T-helper 1 cell (primary cell): ENCODE results near the gene RNF166.
A peak's percentile ranks its signal among the peaks of the same experiment; 100 is the strongest.

Experiments
- DNase-seq, 5 donors: peaks; one replicate each; pipeline ENCODE4 v3.0.0-alpha.2; 2012 to 2020

Gene RNF166

DNA sequence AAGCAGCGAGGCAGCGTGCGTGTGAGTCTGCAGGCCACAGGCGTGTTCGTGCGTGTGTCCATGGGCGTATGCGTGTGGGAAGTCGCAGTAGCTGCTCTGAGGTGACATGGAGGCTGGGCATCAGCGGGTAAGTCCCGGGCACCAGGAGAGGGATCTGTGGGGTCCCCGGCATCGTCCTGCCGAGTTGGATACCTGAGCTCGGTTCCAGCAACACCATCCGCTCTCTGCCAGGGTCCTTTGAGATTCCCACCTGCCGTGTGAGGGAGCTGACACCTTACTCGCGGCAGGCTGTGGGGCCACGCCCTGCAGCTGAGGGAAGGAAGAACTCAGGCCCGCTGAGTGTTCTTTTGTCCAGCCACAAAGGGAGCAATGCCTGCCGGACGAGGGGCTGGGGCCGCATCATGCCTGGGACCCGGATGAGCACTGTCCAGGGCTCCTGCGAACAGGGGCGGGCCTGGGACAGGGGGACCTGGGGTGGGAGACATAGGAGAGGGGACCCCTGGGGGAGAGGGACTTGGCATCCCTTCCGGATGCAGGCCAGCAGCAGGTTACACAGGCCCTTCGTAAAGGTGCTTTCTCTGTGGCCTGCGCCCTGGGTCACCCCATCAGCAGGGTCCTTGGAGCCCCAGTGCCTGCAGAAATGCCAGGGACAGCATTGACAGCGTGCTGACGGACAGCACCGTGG is 14.9 kb downstream of the RNF166 start:
- DNase-seq, result no peak

DNA sequence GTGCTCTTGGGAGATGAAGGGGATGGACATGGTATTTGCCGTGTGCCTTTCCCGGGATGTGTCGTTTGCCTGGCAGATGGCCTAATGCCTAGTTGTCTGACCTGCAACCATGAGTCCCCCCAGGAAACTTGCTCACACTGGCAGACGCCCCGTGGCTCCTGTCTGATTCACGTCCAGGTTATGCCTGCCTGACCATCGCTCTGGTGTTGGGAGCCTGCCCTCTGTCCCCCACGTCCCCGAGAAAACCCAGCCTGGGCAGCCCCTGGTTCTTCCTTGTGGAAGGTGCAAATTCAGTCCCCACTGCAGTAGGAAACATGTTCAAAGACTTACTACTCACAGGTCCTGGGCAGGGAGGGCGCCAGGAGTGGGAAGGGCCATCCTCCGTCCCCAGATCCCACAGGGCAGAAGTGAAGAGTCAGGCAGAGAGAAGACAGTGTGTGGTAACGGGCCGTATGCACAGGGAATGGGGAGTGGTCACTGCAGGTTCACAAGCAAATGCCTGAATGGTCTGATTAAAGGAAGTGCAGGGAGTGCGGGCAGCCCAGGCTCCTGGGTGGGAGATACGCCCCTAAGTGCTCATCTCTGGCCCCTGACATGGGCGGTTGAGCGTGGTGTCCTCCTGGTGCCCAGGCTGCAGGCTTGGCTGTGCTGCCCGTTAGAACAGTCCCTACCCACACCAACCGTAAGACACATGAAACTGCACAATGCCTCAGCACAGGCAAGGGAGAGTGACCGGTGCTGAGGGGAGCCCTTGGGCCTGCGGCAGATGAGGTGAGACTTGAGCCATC is 15.7 kb downstream of the RNF166 start:
- no peak for DNase-seq

DNA sequence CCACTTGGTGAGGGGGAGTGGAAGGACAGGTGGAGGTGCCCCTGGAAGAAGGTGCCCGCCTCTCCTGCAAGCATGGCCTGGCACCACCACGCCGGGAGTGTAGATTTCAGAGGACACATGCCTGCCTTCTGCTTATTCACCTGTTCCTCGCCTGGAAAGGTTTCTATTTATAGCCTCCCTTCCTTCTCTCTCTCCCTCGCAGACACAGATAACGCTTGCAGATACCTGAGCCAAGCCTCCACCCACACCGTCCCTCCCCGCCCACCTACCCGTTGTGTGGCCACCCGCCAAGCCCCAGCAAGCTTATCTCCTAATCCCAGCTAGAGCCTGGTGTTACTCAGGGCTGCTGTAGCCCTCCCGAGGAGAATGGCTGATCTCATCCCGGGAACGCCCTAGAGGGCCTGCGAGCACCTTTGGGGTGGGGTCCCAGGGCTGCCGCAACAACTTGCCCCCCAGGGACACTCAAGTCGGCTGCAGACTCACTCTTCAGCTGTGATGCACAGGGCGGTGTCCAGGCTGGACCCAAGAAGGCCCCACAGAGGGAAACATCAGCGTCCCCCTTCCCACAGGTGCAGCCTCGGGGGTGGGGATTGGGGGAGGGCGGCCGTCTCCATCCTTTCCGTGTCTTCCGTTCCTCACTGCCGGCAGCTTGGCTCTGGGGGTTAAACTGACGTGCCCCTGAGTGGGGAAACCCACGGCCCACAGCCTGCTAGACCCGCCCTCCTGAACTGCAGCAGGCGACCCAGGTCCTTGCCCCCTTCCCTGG is 18.0 kb downstream of the RNF166 start:
- no peak for DNase-seq

DNA sequence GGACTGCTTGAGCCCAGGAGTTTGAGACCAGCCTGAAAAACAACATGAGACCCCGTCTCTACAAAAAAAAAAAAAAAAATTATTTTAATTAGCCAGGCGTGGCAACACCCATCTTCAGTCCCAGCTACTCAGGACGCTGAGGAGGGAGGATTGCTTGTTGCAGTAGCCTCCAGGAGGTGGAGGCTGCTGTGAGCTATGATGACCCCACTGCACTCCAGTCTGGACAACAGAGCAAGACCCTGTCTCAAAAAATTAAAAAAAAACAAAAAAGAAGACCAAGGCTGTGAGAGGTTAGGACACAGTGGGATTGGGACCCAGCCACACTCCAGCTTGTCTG is 18.6 kb downstream of the RNF166 start:
- no peak for DNase-seq

DNA sequence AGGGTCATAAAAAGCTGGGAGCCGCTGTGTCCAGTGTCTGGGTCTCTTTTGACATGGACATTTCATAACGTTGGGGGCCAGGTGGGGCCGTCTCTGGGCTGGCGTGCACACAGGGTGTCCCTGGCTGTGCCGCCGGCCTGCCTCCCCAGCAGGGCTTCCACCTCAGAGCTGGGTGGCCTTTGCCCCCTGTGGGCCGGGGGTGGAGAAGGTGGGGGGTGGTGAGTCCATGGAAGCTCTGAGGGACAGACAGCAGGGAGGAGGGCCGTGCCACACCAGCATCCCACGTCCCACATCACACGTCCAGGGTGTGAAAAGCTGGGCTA is 19.0 kb downstream of the RNF166 start:
- DNase-seq, result no peak

DNA sequence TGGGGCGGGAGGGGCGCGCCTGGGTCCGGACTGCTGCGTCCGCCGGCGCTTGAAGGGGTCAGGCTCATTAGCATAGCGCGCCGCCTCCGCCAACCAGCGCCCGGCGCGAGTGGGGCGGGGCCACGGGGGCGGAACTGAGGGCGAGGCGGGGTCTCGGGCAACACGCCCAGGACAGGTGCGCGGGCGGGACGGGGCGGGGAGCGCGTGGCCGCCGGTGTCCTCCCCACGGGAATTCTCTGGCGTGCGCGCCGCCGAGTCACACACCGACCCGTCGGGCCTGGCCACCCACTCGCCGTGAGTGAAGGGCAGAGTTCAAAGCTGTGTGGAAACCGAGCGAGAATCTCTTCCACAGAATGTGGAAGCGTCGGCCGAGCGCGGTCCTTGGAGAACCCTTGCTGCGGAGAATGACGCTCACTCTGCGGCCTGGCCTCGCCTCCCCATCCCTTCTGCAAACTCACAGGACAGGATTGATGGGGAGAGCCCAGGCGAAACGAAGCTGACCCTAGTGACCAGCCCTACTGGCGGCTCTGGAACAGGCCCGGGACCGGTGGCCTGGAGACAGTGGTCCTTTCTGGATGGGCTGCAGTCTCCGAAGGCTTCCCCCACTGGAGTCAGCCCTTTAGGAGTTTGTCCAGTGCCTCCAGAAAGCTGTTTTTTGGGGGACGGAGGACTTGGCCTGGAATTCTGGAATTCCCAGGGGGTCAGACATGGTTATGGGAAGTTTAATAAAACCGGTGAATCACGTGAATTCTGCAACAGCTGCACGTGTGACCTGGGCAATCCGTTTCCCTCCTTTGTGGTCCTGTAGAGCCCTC is 19.6 kb downstream of the RNF166 start, which contains the start of gene SNAI3:
Gene SNAI3 (minus strand): TSS at position 69 of the 815 bp plus-strand sequence. CDS start 101 bp downstream, outside the sequence.
- DNase-seq, result peak; percentile 77 to 83 (median 80)

DNA sequence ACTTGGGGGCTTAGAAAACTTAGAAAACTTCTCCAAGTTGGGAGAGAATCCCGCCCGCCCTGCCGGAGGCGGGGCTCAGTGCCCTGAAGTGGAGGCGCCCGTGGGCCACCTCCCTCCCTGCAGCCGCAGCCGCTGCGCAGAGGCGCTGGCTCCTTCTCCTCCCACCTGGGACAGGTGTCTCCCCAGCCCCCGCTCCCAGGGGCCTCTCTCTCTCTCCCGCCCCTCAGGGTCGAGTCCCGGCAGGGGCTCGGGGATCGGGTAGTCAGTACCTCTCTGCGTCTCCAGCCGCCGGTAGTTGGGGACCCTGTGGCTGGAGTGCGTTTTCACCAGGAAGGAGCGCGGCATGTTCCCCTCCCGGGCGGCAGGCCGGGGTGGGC is 20.2 kb downstream of the RNF166 start:
- DNase-seq, result peak in 2 of 5 donors; percentile 39 to 56

DNA sequence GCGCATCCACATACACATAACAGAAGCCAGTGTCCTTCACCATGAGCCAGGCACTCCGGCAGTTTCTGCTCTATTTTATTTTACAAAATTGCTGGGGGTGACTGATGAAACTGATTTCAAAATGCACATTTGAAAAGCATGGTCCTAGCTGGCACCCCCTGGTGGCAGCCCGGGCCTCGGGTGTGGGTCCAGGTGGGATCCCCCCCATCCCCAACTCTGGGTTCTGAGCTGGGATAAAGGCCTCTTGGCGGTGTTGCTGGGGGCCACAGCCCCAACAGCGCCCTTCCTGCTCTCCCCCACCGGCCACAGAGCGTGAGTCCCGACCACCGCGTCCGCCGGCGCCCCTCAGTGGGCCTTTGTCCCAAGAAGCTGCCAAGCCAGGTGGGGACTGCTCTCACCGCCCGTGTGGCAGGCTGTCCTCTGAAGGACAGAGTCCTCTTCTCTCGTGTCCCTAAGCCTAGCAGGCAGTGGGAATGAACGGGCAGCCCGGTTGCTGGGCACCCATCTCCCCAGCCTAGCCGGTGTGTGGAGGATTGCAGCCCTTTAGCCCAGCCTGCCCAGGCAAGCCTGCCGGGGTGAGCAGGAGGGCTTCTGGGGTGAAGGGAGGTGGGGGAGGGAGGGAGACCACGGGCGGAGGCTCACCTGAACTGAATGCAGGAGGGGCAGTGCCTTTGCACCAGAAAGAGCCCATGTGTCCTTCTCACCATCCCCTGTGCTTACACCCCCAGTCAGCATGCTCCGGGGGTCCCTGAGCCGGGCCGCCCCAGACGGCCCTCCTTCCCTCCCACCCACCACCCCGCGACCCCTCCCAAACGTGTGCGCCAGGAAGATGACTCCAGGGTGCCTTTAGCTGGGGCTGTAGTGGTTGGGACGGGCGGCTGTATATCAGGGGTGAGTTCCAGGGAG is 20.8 kb downstream of the RNF166 start:
- peak in 2 of 5 donors; percentile 40 to 45 for DNase-seq

DNA sequence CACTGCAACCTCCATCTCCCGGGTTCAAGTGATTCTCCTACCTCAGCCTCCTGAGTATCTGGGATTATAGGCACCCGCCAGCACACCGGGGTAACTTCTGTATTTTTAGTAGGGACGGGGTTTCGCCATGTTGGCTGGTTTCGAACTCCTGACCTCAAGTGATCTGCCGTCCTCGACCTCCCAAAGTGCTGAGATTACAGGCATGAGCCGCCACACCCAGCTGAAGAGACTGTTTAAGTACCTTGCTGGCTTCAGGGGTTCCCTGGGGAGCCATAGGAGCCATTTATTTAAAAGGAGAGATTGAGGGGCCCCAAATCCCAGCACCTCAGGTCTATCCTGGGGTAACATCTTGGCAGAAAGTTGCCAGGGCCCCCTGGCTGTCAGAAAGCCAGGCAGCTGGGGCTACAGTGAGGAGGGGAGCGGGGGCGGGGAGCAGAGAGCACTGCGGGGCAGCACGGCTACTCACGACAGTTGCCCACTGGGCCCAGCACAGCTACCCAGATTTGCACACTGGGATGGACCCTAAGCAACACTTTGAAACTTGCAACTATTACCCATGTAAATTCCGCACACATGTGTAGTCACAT is 21.5 kb downstream of the RNF166 start:
- DNase-seq, result no peak

DNA sequence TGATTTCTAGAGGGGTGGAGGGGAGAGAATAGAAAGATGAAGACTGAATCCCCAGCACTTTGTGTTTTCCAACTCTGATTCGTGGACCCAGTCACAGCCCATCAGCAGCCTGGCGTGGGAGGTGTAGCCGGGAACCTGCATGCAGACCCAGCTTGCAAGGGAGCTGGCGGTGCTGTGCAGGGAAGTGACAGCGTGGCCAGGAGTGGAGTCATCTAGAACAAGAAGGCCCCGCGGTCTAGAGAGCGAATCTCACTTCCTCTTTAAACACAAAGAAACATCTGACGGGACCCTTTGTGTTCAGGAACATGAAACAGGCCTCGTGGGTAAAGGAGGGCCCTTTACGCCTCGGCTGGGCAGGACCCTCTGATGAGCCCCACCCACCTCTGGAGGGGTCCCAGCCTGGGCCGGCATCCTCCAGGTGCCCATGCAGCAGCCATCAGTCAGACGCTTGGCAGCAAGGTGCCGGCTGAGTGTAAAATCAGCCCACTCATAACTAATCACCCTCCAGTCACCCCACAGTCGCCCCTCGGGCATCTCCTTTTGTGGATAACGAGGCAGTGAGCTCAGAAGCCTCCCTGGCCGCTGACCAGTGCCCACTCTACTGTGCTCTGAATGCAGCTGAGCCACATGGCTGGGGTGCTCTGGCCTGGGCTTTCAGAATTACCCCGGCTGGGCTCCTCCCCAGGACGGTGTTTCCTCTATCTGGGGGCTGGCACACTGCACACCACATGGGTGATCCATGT is 24.3 kb downstream of the RNF166 start:
- peak in 1 of 5 donors; percentile 80 for DNase-seq

DNA sequence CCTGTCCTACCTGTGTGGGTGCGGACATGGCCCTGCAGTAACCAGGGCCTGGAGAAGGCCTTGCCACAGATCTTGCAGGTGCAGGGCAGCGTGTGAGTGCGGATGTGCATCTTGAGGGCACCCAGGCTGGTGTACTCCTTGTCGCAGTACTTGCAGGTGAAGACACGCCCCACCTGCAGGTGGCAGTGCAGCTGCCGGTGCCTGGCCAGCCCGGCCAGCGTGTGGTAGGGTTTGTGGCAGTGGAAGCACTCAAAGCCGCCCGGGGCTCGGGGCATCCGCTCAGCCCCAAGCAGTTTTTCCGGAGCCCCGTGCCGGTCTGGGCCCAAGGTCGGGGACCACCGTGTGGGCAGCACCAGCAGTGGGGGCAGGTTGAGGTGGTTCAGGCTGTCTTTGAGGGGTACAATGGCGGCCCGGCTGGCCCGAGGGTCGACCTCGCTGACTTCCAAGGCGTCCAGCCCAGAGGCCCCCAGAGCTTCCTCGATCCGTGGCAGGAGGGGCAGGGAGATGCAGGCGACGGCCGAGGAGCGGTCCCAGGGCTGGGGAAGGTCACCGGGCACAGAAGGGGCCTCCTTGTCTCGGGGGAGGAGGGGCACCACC is 25.0 kb downstream of the RNF166 start:
- peak in 2 of 5 donors; percentile 52 to 67 for DNase-seq

DNA sequence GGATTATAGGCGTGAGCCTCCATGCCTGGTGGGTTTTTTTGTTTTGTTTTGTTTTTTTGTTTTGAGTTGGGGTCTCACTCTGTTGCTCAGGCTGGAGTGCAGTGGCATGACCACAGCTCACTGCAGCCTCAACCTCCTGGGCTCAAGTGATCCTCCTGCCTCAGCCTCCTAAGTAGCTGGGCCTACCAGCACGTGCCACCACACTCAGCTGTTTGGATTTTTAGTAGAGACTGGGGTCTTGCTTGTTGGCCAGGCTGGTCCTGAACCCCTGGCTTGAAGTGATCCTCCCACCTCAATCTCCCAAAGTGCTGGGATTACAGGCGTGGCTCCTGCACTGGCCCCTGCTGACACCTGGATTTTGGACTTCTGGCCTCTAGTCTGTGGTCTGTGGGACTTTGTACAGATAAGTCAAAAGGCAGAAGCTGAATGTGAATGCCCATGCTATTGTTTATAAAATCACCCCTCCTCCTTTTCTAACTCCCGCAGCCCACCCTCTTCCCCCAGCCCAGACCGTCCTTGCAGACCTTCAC is 25.6 kb downstream of the RNF166 start:
- DNase-seq, result no peak

DNA sequence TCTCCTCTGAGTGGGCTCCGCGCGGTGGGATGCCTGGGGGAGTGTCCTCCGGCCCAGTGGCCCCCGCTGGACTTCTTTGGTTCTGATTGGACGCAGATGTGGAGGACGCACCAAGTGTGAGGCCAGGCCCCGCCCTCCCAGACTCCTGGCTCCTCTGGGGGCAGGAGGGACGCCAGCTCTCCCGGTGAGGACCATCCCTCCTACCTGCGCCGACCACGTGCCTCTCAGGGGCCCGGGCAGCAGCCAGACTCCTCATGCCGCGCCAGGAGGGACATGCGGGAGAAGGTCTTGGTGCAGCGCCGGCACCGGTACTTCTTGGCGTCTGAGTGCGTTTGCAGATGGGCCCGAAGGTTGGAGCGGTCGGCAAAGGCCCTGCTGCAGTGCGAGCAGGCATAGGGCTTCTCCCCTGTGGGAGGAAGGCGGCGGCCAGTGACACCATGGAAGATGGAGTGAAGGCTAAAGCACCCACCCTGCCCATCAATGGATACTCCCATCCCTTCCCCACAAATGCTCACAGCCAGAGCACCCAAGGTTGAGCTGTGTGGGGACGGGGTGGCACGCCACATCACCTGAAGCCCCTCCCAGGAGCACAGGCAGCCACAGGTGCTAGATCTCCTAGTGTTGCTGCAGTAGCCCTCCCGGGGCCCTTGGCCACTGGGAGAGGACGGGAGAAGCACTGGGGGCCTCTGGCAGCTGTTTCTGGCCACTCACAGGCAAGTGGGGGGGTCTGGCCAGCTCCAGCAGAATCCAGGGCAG is 27.8 kb downstream of the RNF166 start:
- DNase-seq, result no peak

DNA sequence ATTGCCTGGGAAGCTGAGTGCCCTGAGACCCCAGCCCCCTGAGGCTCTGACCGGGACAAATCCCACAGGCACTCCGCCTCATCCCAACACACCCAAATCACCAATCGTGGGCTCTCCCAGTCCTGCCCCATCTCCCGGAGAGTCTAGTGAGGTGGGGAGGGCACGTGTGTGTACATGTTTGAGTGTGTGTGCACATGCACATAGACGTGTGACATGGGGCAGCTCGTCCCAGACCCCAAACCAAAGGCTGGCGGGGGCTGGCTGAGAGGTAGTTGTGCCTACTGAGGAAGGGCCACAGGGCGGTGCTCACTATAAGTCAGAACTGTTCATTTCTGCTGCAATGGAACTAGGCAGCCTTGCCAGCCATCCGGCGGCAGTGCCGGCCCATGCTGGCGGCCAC is 28.5 kb downstream of the RNF166 start:
- no peak for DNase-seq

DNA sequence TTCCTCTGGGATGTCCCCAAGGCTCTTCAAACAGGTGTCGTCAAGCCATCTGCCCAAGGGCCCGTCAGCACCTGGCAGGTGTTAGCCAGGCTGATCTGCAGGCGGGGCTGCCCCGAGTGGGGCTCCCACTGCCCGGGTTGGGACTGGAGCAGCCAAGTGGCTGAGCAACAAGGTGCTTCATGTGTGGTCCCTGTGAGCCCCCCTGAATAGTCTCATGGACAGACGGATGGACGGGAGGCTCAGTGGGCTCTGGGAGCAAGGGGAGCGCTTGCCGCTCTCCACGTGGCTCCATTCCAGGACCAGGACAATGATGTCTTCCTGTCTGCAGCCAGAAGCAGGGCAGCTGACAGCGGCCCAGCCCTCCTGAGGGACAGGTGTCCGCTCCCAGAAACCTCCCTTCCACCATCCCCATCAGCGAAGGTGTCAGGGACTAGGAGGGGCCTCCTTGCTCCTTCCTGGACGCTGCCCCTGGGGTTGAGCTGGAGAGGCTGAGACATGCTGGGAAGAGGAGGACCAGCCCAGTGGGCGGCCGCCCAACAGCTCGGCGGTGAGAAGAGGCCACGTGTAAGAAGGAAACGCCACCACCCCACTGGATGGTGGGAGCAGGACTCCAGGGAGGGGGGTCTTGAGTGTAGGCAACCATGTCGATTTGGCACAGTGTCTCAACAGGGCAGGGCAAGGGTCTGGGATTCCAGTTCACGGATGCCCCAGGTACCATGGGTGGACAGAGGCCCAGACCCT is 29.5 kb downstream of the RNF166 start:
- no peak for DNase-seq

DNA sequence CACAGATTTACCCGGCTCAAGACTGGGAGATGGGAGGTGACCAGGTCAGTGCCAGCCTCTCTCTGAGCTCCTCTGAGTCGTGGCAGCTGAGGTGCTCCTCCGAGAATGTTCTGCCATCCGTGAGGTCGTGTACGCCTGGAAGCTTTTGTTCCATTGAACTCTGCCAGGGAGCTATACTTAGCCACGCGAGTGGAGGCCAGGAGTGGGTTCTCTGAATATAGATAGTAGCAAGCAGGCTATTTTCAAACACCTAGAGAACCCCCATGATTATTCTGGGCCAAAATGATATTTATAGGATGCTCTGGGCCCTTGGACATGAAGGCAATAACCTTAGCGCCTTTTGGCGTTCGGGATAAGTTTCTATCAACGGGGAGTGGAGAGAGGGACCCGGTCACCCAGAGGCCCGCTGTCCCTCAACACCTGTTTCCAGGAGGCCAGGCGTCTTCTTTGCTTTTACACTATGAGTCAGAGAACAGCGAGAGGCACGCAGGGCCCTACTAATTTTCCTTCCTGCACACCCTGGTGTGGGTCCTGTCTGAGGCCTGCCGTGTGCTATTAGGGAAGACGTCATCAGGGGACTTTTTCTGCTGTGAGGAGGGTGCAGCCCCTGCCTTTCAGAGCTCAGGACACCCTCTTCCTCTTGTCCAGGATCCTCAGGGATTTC is 32.4 kb downstream of the RNF166 start:
- DNase-seq, result no peak

DNA sequence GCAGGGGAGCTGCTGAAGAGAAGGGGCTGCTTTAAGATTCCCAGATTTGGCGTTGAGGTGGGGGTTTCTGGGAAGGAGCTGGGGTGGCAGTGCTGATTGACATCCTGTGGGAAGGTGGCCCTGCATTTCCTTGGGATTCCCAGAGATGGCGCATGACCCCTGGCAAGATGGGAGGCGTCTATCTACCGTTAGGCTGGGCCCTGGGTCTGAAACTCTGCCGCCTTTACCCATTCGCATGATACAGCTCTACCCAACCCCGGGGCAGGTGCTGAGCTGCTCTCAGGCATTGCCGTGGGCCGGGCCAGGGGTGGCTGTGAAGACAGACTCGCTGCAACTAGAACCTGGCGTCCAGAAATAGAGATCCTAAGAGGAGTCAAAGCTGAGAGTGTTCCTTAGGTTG is 33.4 kb downstream of the RNF166 start:
- no peak for DNase-seq

DNA sequence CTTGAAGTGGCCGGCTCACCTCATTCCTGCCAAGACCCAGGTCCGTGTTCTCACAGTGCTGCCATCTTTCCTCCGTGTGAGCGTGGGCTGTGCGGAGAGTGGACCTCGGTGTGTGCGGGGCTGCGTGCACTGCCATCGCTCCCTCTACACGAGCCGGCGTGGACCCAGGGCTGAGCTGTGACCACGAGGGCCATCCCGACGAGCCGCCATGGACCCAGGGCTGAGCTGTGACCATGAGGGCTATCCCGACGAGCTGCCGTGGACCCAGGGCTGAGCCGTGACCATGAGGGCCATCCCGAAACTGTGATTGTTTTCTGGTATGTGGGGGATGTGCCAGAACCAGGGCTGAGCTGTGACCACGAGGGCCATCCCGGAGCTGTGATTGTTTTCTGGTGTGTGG is 34.4 kb downstream of the RNF166 start:
- no peak for DNase-seq
